IPS-NIHi11 (cell line): ENCODE data around the gene CACNA2D3.
A peak's percentile ranks its signal among the peaks of the same experiment; 100 is the strongest.

Experiments
- DNase-seq: peaks from one replicate; pipeline ENCODE4 v3.0.0; 2012; ENCODE audit warnings: mixed read lengths, low spot score

Gene CACNA2D3

DNA sequence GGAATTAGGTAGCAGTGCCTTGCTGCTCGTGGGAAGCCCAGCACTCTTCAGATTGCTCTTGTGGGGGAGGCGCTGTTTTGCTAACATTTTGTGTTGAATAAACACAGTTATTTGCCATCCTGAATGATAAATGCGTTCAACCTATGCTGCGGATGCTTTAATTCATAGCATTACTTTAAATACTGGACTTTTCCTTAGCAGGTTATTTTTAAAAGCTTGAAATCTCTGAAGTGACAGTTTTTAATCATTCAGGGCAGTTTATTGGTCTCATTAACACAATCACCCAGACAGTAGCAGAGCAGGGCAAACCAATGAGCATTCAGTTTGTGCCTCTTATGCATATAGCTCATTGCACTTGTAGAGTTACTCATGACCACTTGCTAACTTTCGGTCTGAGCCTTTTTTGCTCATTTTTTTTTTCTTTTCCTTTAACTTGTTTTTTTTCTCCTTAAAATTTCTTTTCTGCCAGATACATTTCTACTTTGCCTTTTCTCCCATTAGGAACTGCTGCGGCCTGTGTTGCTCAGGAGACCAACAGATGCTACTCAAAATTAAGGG, 5.2 kb downstream of the CACNA2D3 start:
- no peak for DNase-seq

DNA sequence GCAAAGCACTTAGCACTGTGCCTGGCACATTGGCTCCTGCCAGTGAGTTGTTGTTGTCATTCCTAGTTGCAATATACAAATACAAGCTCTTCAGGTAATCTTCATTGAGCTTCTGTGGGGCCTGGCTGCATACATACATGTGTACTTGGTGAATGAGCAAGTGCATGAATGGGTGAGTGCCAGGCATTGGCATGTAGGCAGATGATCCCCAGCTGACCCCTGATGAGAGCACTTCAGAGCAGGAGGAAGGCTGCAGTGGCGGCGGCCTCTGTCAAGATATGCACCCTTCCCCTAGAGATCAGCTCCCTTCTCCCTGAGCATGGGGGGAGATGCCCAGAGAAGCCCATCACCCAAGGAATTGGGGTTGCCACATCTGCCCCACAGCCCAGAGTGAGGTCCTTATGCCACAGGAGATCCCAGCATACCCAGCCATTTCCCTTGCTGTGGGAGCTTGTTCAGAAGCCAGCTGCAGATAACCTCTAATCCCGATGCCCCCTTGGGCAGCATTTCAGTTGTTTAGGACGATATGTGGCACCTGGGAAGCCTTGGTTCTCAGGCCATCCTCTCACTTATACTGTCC, 8.8 kb downstream of the CACNA2D3 start:
- no peak for DNase-seq

DNA sequence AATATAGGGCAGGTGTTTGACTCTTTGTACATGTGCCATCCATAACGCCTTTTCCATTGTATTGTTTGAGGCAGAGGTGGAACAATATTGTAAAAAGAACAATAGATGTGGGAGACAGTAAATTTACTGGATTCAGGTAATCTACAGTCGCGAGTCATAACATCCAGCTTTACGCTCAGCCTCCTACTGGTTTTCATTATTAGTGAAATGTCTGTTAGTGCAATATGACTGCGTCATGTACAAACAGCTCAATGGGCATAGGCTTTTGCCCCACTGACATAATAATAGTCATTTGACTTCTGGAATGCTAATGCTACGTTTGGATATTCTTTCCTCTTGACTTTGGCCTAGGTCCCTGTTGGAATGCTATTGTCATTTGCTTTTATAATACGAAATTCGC, 9.5 kb downstream of the CACNA2D3 start:
- no peak for DNase-seq

DNA sequence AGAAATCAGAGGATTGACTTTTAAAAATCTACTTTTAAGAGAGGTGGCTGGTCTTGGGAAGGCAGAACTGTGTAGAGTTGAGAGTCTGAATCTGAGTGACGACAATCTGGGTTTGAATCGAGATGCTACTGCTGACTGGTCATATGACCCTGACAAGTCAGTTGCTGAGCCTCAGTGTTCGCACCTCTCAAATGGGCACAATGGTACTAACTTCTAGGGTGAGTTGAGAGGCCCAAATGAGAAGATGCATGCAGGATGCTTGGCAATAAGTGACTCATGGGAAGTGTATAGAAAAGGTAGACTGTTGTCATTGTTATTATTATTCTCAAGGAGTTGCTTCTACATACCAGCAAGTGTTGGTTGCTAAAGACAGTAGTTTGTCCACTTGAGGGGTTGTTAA, 10.3 kb downstream of the CACNA2D3 start:
- no peak for DNase-seq

DNA sequence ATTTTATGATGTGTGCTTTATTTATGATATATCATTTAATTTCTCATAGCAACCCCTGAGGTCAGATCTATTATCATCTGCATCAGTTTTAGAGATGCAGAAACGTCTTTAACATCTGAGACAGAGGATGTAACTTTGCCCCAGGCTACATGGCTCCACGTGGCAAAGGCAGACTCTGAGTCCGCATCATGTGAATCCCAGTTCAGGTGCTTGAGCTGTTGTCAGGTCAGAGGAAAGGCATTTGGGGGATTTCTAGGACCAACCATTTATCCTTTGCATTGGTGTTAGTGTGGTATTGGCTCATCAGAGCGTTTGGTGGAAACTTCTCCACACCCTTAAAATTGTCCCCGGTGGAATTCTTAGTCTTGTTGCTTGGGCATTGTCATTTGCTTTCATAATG, 10.8 kb downstream of the CACNA2D3 start:
- no peak for DNase-seq

DNA sequence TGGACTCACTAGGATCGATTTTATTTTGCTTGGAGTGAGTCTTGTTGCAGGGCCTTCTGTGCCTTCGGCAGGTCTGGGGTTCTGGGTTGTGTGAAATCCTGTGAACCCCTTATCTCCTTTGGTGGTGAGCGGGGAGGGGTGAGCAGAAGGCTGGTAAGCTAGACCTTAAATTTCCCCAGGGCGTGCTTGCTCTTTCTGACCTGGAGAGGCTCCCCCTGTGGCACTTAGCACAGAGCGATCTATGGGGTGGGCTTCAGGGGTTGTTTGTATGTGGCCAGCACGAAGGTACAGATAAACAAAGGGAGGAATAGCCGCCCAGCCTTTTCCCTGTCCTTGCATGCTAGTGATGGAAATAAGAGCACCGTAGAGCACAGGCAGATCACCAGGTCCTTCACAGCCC, 11.8 kb downstream of the CACNA2D3 start:
- DNase-seq, result no peak

DNA sequence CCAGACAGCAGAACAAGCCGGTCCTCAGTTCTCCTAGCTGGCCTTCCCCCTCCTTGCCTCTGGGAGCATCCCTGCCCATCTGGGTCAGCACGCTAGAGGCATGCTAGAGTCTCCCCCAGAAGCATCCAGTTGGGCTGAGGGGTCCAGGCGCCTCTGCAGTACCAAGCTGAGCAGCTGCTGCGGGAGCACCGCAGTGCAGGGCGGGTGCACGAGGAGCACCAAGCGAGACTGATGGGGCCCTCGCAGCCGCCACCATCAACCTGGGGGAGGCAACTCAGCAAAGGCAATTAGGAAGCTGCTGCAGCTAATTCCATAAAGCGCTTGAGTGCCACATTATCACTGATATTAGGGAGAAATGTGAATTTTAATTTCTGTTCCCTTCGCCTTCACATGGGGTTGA, 12.4 kb downstream of the CACNA2D3 start:
- no peak for DNase-seq

DNA sequence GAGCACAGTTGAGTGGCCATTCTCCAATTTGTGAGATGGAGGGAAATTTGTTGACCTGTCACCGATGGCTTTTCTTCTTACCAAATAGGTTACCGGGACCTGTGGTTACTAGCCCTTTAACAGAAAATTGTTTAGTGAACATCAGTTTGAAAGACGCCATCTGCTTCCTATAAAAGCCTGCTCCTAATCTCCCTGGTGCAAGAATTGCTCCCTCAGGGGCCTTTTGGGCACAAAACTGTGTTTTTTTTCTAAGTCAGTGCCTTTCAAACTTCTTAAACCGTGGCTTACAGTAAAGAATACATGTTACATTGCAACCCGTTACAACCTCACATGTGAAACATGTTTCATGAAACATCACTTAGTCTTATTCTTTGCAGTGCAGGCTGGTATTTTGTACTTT, 15.0 kb downstream of the CACNA2D3 start:
- DNase-seq, result no peak

DNA sequence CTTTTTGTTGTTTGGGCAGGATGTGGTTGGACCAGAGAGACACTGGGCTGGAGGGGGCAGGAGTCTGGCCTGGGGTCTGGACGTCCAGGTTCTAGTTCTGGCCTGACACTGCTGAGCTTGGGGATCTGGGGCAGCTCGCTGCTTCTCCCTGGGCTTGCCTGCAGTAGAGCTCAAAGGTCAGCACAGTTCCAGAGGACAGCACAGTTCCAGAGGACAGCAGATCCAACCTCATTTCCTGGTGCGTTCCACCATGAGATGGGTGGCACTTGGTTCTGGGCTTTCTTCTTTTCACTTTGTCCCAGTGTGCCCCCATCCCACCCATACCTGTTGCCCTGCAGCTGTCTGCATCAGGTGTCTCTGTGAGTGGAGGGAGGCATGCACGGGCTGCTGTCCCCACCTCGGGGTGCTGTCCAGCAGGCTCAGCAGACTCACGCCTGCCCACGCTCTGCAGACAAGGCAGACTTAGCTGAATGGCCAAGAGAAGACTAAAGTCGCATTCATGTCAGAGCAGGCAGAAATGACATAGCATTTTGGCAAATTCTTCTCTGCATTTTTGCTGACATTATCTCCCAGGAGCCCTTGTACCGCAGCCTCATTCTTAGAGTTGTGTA, 16.7 kb downstream of the CACNA2D3 start:
- peak; percentile 45 for DNase-seq

DNA sequence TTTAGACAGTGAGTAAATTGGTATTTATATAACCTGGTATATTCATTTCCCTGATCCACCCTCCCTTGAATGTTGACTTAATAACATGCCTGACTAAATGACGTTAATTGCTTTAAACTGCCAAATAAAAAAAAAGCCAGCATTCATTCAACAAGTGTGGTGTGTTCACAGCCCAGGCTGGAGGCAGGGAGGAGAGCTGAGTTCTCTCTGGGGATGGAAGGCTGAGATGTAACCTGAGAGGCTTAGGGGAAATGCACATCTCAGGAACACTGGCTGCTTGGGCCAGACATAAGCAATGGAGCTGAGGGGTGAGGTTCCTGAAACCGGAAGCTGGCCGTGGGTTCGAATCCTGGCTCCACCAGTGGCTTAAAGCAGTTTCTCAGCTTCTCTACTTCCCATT, 17.3 kb downstream of the CACNA2D3 start:
- no peak for DNase-seq

DNA sequence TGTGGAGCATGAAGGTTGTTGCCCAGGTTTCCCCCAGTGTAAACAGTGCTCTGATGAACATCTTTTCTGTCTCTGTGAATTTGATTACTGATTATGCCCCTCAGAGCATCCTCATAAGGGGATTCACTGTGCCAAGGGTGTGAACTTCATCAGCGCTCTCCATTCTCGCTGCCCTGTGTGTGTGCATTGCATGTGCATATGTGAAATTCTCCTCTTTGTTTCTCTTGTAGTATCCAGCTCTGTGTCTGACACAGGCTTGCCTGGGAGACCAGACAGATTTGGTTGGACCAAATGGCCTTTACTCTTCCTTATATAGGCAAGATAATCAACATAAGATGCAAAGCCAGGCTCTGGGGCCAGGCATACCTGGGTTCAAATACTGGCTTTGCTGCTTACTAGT, 21.9 kb downstream of the CACNA2D3 start:
- no peak for DNase-seq

DNA sequence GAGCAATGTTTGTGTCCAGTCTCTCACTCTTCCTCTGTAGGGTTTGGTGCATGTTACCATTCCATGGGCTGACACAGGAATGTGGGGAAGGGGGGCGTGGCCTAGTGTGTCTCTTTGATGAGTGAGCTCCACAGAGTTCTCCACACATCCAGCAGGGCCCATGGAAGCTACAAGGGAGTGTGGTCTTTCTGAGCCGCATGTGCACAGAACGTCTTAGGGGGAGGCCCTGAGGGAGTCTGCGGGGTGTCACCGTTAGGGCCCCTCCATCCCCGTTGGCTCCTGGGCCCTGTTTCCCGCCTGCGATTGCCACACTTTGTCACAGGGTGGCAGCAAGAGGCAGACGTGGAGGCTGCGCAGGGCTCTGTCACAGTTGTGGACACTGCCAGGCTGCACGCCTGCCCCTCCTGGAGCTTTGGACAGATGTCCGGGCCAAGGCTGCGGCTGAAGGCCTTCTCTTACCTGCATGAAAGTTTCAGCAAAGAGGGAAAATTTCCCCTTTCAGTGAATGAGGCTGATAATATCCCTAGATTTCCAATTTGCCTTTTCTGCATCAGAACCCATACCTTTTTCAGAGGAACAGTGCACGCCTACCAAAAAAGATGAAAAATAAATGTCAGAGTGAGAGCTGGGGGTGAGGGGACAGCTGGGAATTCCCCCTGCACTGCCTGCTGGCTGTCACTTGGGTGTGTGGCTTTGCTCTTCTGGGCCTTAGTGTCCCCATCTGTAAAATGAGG, 24.3 kb downstream of the CACNA2D3 start:
- peak; percentile 79 for DNase-seq

DNA sequence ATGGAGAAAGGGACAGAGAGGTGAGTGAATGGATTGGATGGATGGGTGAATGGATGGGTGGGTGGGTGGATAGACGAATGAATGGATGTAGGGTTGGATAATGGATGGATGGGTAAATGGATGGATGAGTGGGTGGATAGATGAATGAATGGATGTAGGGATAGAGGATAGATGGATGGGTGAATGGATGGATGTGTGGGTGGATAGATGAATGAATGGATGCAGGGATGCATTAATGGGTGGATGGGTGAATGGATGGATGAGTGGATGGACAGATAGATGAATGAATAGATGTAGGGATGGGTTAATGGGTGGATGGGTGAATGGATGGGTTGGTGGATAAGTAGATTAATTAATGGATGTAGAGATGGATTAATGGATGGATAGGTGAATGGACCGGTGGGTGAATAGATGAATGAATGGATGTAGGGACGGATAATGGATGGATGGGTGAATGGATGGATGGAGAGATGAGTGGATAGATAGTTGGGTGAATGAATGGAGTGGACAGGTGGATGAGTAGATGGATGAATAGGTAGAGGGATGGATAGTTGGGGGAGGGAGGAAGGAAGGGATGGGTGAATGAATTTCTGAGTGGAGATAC, 28.6 kb downstream of the CACNA2D3 start:
- no peak for DNase-seq

DNA sequence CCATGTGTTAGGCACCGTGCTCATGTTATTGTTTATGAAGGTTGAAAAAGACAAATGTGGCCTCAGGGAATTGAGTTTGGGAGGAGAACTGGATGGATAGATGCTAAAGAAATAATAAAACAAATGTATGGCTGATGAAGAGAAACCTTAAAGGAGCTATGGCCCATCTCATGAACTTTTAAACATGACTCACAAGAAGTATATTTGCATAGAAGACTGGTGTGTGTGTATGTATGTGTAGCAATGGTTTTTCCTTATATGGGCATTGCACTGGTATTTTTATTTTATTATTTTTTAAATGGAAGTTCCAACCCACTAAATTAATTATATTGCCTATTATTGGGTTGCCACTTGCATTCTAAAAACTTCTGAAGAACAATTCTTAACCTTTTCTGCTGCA, 31.1 kb downstream of the CACNA2D3 start:
- DNase-seq, result no peak

DNA sequence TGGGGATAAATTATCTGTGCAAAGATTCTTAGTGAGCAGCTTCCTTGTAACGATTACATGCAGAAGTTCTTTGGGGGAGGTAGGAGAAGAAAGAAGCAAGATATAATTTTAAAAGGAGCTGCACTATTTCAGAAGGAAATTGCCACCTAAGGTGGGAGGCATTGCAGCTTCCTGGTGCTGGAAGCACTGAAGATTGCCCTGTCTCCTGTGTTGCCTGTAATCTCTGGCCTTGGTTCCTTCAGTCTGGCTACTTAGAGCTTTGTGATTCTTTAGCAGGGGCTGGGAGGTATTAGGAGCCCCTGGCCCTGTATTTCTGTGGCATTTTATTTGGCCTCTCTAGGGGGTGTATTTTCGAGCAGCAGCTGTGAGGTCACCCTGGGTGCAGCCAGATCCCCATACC, 35.5 kb downstream of the CACNA2D3 start:
- no peak for DNase-seq

DNA sequence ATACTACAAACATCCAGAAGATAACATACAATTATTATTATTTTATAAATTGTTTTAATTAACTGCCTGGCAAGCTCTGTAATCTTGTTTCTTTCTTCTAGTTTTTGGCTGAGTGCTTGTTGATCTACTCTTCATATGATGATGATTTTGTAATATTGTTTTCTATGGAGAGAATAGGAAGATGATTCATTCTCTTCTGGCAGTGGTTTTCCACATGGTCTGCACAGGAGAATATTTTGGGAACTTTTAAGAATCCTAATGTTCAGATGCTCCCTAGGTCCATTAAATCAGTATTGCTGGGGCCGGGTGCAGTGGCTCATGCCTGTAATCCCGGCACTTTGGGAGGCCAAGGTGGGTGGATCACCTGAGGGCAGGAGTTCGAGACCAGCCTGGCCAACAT, 37.6 kb downstream of the CACNA2D3 start:
- DNase-seq, result no peak

DNA sequence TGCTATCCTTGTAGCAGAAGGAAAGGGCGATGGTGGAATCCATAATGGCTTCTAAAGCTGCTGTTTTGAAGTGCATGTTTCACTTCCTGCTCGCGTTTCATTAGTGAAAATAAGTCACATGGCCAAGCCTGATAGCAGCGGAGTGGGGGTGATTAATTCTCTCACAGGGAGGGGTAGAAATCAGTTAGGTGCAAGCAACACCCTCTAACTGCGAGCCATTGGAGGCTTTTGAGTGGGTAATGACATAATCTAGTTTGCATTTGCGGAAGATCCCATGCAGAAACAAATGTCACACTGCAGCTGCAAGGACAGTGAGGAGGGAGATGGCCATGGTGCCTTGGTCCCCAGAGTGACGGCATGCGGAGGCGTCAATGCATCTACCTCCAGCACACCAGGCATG, 41.1 kb downstream of the CACNA2D3 start:
- DNase-seq, result no peak

DNA sequence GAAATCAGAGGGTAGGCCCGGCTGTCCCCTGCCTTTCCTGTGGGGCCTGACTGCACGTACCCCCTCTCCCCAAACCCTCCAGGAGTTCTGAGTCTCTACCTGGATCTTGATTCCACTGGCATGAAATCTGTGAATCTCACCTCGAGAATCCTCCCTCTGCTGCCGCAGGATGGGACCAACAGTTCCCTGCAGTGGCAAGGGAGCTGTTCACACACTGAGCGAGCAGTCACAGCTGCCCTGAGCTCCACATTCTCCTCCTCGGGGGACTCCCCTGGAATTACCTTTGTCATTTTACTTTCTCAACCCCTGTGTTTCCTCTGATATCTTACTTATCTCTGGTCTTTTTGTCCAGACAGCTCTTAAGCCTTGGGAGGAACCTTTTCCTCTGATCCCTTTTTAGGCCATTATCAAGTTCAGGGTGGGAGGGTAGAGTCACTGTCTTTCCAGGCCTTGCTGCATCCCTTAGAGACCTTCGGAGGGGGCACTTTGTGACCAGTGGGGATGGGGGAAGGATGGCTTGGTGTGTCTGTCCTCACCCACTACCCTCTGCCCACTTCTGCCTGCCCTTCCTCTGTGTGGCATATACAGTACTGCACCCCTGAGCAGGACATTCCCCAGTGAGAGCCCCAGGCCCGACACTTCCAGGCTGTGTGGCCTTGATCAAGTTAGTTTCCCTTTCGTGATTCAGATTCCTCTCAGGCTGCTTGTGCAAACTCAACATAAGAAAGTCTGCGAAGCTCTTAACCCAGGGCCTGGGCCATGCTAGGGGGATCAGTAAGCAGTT, 42.0 kb downstream of the CACNA2D3 start:
- DNase-seq, result no peak

DNA sequence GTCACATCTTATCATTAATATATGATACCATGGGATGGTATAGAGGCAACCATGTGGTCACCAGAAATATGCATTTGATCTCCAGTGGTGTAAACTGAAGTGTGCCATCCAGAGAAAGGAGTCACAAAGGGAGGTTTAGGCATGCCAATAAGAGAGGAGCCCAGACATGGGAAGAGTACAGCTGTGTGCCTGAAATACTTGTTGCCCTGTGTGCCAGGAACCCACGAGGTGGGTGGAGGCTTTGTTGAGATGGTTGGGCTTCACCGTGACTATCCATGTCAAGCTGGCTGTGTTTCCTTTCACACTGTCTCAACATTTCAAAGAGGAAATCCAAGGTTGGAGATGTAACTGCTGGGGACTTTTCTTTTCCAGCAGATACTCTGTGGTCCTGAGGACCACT, 43.5 kb downstream of the CACNA2D3 start:
- DNase-seq, result no peak

DNA sequence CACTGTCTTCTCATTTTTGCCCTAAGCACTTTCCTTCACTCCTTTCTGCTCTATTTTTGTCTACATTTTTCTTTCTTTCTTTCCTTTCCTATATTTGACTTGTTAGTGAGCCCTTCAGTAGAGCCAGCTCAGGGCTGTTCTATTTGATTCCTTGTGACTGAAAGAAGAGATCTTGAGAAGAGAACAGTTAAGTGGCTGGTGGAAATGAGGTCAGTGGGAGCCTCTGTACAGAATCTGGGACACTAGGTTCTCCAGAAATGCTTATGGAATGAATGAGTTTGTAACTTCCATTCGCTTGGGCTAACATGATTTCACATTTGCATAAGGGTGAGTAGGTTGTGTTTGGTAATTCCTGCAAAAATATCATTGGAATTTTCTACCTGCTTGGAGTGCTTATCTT, 45.6 kb downstream of the CACNA2D3 start:
- DNase-seq, result no peak

DNA sequence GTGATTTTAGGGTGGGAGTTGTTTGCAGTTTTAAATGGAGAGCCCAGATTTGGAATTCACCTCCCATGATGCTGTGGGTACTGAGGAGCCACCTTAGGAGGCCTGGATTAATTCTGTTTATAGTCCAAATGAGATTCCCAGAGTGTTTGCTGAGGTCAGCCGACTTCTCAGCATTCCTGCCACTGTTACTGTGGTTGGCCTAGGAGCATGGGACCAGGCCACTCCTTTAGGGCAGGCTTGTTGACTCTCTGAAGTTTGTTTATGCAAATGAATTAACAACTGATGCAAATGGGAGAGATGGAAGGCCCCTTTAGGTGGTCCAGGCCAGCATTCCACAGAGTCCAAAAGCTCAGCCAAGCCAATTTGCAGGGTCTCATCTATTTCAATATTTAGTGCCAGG, 46.1 kb downstream of the CACNA2D3 start:
- peak; percentile 37 for DNase-seq

DNA sequence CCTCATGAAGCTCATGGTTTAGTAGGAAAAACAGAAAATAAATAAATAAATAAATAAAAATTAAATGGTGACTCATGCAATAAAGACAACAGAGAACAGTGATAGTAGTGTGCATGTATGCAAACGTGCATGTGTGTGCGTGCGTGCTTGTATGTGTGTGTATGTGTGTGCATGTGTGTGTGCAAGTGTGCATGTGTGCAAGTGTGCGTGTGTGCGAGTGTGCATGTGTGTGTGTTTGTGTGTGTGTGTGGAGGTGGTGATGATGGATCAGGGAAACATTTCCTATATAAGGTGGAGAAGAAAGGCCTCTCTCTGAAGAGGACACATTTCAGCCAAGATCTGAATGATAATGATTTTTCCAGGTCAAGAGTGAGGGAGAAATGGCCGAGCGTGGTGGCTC, 47.2 kb downstream of the CACNA2D3 start:
- DNase-seq, result no peak
